ENCODE results near the gene MGLL.

MGLL gene

GRCh38 chr3:127772273-127772672 lies 50.0 kb downstream of the MGLL start:
- no peak for DNase-seq

DNA sequence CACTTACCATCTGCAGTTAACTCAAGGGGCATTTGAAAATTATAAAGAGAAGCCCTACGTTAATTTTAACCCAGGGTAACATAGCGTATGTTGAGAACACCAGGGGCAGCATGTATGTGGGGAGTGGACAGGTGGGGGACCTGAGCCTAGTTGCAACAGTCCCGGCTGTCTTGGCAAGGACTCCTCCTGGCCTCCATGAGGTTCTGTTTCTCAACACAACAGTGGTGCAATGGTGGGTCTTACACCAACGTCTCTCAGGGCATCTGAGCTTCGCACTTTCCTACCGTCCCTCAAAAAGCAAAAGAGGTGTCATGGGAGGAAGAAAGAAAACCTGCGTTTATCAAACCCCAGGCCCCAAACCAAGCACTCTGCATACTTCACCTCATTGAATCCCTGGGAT lies 50.6 kb downstream of the MGLL start:
- no peak for DNase-seq

DNA sequence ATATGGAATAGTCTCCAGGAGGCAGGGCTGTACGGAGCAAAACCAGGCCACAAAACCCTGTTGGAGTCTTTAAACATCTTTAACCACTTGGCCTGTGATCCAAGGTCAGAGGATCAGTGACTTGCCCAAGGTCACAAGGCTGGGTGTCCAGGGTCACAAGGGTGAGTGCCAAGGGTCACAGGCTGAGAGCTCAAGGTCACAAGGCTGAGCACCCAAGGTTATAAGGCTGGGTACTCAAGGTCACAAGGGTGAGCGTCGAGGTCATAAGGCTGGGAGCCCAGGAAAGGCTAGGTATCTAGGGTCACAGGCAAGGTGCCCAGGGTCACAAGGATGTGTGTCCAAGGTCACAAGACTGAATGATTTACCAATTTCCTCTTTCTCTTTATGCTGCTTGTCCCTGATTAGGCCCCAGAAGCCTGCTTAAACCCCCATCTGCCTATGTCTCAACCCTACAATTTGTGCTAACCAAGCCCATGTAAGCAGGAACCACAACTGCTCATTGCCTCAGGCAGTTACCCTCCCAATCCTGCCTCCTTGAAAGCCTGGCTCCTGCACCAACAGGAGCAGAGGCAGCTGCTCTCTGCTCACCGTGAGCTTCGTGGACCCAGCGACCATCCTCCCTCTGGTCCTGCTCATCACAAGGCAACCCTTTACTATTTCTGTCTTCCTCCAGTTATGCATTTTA lies 51.5 kb downstream of the MGLL start:
- no peak for DNase-seq

DNA sequence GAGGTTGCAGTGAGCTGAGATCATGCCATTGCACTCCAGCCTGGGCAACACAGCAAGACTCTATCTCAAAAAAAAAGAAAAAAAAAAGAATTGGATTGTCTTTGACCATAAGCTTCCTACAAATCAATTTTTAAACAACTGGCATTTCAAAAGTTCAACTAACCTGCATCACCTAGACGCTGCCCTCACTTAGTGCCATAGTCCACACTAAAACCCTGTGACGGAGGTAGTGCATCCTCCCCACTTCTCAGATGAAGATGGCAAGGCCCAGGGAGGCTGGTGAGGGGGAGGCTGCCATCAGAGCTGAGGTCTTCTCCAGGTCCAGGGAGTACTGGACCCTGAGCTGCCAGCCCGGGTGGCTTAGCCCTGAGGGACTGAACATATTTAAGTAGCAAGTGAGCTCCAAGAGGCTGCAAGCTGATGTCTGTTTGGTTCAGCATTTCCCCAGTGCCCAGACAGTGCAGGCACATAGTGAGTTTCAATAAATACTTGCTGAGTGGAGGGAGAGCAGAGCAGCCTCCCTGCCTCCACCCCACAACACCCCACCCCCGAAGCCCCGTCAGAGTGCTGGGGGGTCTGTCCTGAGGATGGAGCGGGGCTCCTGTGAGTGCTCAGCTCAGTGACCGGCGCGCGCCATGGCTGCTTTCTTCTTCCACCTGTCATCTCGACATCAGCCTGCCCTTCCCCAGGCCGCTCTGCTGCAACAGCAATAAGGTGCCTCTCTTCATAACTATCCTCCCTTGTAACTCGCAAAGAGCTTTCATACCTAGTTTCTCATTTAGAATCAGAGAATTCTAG lies 52.8 kb downstream of the MGLL start:
- no peak for DNase-seq

- DNase-seq = no peak
These were observed 53.8 kb downstream of the MGLL start for GRCh38 chr3:127768346-127769008.

DNA sequence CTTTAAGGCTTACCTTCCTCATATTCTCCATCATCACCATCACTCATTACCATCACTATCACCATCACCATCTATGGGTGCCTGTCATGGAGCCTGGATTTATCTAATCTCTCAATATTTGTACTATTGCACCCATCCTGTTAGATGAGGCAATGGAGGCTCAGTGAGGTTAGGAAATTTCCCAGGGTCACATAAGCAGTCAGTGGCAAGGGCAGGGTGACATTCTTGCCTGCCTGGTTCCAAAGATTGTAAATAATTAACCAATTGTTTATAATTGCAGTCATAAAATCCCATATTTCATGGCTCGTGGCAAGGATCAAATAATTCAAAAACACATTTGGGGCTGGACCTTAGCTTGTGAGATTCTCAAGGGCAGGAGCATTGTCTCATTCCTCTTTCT lies 55.2 kb downstream of the MGLL start:
- DNase-seq = no peak

GRCh38 chr3:127765735-127766134 lies 56.6 kb downstream of the MGLL start:
- no peak for DNase-seq

GRCh38 chr3:127764841-127765362 lies 57.4 kb downstream of the MGLL start:
- no peak for DNase-seq

DNA sequence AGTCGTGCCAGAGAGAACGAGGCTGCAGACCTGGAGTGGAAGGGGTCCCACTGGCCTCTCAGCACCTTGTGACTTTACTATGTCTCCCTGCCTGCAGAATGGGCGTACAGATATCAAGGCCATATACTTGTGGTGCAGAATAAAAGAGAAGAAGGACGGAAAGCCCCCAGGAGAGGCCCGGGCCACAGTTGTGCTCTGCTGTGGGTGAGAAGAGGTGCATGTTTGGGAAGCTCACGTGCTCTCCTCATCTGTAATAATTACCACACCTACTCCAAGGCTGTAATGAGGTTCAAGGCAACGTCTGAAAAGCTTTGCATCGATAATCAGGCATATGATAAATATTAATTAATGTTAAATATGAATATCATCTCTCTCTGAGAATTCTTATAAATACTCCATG lies 58.0 kb downstream of the MGLL start:
- DNase-seq = no peak

GRCh38 chr3:127763816-127764215 lies 58.5 kb downstream of the MGLL start:
- DNase-seq = no peak

DNA sequence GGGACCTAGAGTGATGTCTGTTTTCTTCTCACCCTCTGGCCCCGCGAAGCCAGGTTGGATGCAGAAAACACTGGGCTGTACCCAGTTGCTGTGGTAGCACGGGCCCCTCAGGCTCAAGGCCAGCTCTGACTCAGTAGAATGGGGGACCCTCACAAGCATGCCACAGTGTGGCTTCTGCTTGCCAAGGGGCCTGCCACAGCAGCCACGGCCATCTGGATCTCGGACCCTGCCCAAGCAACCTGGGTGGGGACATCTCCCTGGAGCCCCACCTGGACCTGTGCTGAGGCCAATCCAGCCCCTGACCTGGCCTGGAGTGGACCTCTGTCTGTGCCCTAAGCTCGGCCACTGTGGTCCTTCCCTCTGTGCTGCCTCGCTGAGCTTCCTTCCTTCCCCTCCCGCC lies 59.0 kb downstream of the MGLL start:
- DNase-seq = no peak

GRCh38 chr3:127762787-127763105 lies 59.6 kb downstream of the MGLL start:
- no peak for DNase-seq

DNA sequence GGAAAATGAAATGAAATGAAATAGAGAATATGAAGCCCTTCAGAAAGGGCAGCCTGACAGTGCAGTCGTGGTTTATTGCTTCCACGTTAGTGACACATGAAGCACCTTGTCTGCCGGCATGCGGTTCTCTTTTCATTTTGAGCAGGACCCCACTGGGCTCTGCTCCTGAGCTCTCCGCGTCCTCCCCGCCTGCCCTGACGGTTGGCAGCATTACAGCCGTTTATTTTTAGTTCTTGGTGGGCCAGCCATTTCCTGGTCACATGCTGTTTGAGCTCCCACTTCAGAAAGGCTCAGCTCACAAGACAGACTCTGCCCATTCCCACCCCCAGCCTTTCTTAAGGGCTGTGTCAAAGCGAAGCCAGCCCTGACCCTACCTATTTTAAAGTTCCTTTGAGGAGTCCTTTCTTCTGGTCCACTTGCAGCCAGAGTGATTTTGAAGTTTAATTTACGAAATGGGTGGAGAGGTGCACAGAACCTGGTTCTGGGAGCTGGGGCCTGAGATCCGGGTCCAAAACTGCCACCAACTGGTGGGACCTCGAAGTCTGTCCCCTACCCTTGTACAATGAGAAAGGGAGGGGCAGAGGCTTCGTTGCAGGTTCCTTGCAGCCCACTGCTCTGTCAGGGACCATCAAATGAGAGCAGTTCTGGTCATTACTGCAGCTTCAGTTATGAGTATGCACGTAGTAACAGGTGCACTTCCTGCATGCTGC lies 60.1 kb downstream of the MGLL start:
- no peak for DNase-seq

GRCh38 chr3:127761441-127761801 lies 60.9 kb downstream of the MGLL start:
- DNase-seq = no peak

GRCh38 chr3:127760791-127761440 lies 61.4 kb downstream of the MGLL start:
- DNase-seq = no peak

GRCh38 chr3:127760361-127760760 lies 62.0 kb downstream of the MGLL start:
- no peak for DNase-seq

DNA sequence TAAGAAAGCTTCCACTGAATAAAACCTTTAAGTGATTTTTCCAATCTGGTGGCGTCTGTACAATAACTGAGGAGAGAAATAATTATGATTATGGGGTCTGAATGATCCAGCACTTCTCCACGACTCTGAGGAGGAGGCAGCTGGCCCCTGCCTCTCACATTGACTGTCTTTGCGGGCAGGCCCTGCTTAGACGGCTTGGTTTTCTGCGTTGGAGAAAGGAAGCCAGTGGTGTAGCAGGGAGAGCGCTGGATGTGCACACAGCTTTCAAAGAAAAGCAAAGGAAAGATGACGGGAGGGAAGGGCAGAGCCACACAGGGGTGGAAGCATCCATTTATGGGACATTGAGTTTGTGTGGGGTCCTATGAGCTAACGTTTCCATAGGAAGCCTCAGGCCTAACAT lies 62.5 kb downstream of the MGLL start:
- DNase-seq = no peak

GRCh38 chr3:127758013-127758412 lies 64.3 kb downstream of the MGLL start:
- no peak for DNase-seq

DNA sequence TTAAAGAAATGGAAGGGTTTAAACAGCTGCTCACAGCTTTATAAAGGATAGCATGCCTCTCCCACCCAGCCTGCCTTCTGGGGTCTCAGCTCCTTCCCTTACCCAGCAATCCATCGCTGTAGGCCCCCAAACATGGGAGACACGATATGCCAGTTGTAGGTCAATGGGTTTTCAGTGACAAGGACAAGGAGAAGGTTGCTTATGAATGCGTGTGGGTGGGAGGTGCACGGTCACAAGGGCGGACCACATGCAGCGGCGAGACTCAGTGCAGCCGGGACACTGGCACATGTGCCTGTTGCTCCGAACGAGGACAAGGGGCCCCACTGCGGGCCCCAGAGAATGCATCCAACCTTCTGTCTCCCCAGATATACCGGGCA lies 67.0 kb downstream of the MGLL start:
- DNase-seq = no peak

DNA sequence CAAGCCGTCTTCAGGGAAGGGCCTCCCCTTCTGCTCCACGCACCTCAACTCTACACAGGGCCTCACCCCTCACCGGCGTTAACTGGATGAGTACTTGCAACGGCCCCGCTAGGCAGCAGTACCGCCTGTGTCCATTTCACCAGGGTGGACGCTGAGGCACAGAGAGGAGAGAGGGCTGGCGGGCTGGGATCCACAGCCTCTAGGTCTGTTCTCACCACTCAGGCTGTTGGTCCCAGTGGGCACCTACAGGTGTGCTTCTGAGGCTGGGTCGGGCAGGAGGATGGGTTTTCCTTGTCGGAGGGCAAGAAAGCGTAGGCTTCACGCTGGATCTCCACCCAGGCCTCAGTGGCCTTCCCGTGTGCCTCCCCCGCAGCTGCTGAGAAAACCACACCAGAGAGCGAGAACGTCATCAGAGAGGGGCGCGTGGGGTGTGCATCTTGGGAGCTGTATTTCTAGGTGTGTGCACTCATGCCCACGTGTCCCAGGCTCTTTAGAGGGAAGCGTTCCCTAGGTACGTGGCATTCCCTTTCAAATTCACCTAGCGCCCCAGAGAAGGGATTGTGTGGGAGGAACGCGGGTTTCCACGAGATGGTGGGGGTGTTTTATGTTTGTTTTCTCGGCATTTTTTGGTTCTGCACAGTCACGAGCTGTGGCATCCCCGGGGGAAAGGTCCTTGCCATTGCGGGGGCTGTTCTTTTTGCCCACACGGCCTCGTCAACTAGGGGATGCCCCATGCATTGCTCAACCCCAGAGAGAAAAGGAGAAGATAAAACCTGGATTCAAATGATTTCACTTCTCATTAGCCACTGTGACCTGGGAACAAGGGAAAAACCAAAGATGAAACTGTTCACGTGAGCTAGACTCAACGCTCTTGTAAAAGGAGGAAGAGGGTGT lies 67.7 kb downstream of the MGLL start:
- peak; percentile 24 for DNase-seq

DNA sequence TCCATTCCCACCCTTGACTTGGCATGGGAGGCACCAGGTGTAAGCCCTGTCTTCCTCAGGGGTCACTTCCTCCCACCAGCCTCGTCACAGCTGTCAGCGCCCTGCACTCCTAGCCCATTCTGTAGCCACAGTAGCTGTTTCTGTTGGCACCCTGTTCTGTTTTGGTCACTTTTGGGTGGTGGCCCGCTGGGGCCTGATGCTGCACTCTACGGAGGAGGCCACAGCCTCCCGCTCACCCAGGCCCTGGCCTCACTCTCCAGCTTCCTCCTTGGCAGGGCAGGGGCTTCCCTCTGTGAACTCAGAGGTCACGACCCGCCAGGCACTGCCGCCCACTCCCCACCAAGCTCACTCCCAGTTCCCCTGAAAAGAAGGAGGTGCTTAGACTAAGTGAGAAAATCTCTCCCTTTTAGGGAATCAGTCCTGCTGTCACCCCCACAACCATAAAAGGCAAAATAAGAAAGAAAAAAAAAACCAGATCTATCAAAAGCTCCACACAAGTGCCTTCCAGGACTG lies 68.4 kb downstream of the MGLL start:
- DNase-seq = no peak

GRCh38 chr3:127753338-127753737 lies 69.0 kb downstream of the MGLL start:
- DNase-seq = no peak

All from CD4-positive, alpha-beta T cell treated with Interleukin-10 for 1 hour (primary cell).